Vagina (tissue), 2 donors: ENCODE results near the gene LIMA1. TPM values are rescaled to one million over a fixed set of nuclear protein-coding genes. Genes with fewer than 3 reads are reported as not detected.
A peak's percentile ranks its signal among the peaks of the same experiment; 100 is the strongest.

Experiments used
- DNase-seq, 2 donors: peaks; one replicate each; pipeline ENCODE4 v3.0.0-alpha.2; 2017; ENCODE audit errors: extremely low spot score in 2 of 2
- H3K27ac ChIP-seq: fragments of 200-600 bp; sonication (generic); one replicate; pipeline ENCODE4 v1.5.1; 2019
- H3K27me3 ChIP-seq: fragments of 200-600 bp; sonication (generic); one replicate; pipeline ENCODE4 v1.5.1; 2019
- H3K36me3 ChIP-seq, 2 donors: fragments of 200-600 bp; sonication (generic); one replicate each; pipeline ENCODE4 v1.5.1; 2017 to 2019
- H3K4me1 ChIP-seq: fragments of 200-600 bp; sonication (generic); one replicate; pipeline ENCODE4 v1.5.1; 2019
- H3K4me3 ChIP-seq, 2 donors: fragments of 200-600 bp; sonication (generic); 1 replicate in 1 of 2; 2 replicates in 1 of 2; pipeline ENCODE4 v1.5.1; 2016 to 2019
- H3K9me3 ChIP-seq: fragments of 200-600 bp; sonication (generic); one replicate; pipeline ENCODE4 v1.5.1; 2019
- POLR2A ChIP-seq, 2 donors: fragments of 450-650 bp; IDR thresholded peaks; one replicate each; pipeline ENCODE4 v1.6.1; 2017; ENCODE audit warnings: antibody characterized with exemption in 2 of 2, mild to moderate bottlenecking in 2 of 2, moderate library complexity in 2 of 2
- POLR2AphosphoS5 ChIP-seq, 2 donors: sonication (generic); formaldehyde crosslinking; IDR thresholded peaks; one replicate each; pipeline ENCODE4 v1.9.0; 2017; ENCODE audit warnings: antibody characterized with exemption in 2 of 2, mild to moderate bottlenecking in 2 of 2, low read depth in 1 of 2; ENCODE audit not compliant: insufficient read depth in 1 of 2
- intact Hi-C: fragments of 100-400 bp; cut with DNase I; formaldehyde crosslinking; loops from one replicate; pipeline ENCODE4 v1.15.1; 2023
- total RNA-seq: library from RNA; depleted of rRNA; stranded (reverse); fragments of >200 nt; gene quantifications from one replicate; pipeline ENCODE4 v1.2.3, GENCODE V29; 2016
- TF ChIP-seq, protein P1 (sequence below), 3 experiments: fragments of 450-650 bp in 2 of 3; fragments of 200-600 bp in 1 of 3; sonication (generic) in 1 of 3; IDR thresholded peaks; one replicate each; pipeline ENCODE4 v1.5.1; 2017 to 2019; ENCODE audit warnings: antibody characterized with exemption in 3 of 3, mild to moderate bottlenecking in 2 of 3, moderate library complexity in 2 of 3

The LIMA1 gene
- total RNA-seq, 1 donor from 2014 or later, result 99.2 TPM

GRCh38 chr12:50232206-50232605 lies 51.1 kb downstream of the LIMA1 start:
- Histone ChIP-seq H3K4me3 (no peak overlapping the region), H3K27ac (no peak overlapping the region), H3K36me3 (no peaks in the 10 kb centered on the region), H3K4me1 (no peaks in the 10 kb centered on the region), H3K27me3 (no peaks in the 10 kb centered on the region), H3K9me3 (no peaks in the 10 kb centered on the region)
- intact Hi-C loops, result no loop called here
- TF ChIP-seq POLR2AphosphoS5 (IDR thresholded peaks at IDR 0.05; ENCODE audit: insufficient read depth in 1 of 2, low read depth in 1 of 2) (no peak), POLR2A (IDR thresholded peaks at IDR 0.05) (no peak)
- TF ChIP-seq, protein P1, sequence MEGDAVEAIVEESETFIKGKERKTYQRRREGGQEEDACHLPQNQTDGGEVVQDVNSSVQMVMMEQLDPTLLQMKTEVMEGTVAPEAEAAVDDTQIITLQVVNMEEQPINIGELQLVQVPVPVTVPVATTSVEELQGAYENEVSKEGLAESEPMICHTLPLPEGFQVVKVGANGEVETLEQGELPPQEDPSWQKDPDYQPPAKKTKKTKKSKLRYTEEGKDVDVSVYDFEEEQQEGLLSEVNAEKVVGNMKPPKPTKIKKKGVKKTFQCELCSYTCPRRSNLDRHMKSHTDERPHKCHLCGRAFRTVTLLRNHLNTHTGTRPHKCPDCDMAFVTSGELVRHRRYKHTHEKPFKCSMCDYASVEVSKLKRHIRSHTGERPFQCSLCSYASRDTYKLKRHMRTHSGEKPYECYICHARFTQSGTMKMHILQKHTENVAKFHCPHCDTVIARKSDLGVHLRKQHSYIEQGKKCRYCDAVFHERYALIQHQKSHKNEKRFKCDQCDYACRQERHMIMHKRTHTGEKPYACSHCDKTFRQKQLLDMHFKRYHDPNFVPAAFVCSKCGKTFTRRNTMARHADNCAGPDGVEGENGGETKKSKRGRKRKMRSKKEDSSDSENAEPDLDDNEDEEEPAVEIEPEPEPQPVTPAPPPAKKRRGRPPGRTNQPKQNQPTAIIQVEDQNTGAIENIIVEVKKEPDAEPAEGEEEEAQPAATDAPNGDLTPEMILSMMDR (IDR thresholded peaks at IDR 0.05), result no peak
- no peak for DNase-seq

DNA sequence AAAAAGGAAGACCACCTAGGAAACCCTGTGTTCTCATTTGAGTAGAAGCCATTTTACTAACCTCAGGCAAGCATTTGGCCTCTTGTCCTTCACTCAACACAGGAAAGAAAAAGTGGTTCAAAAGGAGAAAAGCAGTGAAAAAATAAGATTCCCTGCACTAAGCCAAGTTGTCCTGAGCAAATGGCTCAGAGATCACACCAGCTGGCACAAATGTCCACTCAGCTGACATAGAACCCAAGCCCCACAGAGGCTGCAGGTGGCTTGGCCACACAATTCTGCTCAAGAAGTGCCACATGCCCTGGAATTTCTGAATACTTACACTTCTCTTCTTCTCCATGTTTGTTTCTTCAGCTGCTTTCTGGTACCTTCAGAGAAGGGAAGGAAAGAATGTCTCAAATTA lies 52.0 kb downstream of the LIMA1 start:
- H3K27ac ChIP-seq, result no peak overlapping the region
- no peaks in the 10 kb centered on the region for H3K4me1 ChIP-seq
- intact Hi-C loops, result no loop called here
- no peak for DNase-seq
- no peaks in the 10 kb centered on the region for H3K9me3 ChIP-seq
- TF ChIP-seq POLR2A (IDR thresholded peaks at IDR 0.05) (no peak), POLR2AphosphoS5 (IDR thresholded peaks at IDR 0.05; ENCODE audit: insufficient read depth in 1 of 2, low read depth in 1 of 2) (no peak)
- TF ChIP-seq, protein P1 (IDR thresholded peaks at IDR 0.05), result no peak
- H3K27me3 ChIP-seq, result no peaks in the 10 kb centered on the region
- no peaks in the 10 kb centered on the region for H3K36me3 ChIP-seq
- H3K4me3 ChIP-seq, result no peak overlapping the region

DNA sequence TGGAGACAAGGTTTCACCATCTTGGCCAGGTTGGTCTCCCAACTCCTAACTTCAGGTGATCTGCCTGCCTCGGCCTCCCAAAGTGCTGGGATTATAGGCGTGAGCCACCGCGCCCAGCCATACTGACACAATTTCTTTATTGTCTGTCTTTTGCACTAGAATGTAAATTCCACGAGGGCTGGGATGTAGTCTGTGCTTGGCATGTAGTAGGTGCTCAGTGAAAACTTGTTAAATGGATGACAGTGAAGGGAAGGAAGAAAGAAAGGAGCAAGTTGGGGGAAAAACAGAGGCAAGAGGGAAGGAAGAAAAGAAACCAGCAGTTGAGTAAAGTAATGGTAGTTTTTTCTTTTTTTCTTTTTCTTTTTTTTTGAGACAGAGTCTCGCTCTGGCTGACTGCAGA lies 53.1 kb downstream of the LIMA1 start:
- Histone ChIP-seq H3K27me3 (no peaks in the 10 kb centered on the region), H3K4me1 (no peaks in the 10 kb centered on the region), H3K4me3 (no peak overlapping the region), H3K36me3 (no peaks in the 10 kb centered on the region), H3K27ac (no peak overlapping the region), H3K9me3 (no peaks in the 10 kb centered on the region)
- TF ChIP-seq POLR2AphosphoS5 (IDR thresholded peaks at IDR 0.05; ENCODE audit: insufficient read depth in 1 of 2, low read depth in 1 of 2) (no peak), POLR2A (IDR thresholded peaks at IDR 0.05) (no peak)
- TF ChIP-seq, protein P1 (IDR thresholded peaks at IDR 0.05), result no peak
- intact Hi-C loops, result no loop called here
- no peak for DNase-seq

- no peaks in the 10 kb centered on the region for H3K9me3 ChIP-seq
- intact Hi-C loops, result loop anchor here (5.0 kb wide), 1 partner anchor 53 kb away; no protein-coding TSS in a partner anchor
- H3K27ac ChIP-seq, result peak overlapping the region; percentile 24
- no peaks in the 10 kb centered on the region for H3K36me3 ChIP-seq
- no peaks in the 10 kb centered on the region for H3K27me3 ChIP-seq
- no peak overlapping the region for H3K4me3 ChIP-seq
- H3K4me1 ChIP-seq, result peaks cover 32% of the 10 kb centered on the region
- no peak for TF ChIP-seq POLR2AphosphoS5 (IDR thresholded peaks at IDR 0.05; ENCODE audit: insufficient read depth in 1 of 2, low read depth in 1 of 2)
- TF ChIP-seq, protein P1 (IDR thresholded peaks at IDR 0.05), result no peak
- no peak for DNase-seq
Observed at GRCh38 chr12:50224026-50224692, 59.2 kb downstream of the LIMA1 start.

DNA sequence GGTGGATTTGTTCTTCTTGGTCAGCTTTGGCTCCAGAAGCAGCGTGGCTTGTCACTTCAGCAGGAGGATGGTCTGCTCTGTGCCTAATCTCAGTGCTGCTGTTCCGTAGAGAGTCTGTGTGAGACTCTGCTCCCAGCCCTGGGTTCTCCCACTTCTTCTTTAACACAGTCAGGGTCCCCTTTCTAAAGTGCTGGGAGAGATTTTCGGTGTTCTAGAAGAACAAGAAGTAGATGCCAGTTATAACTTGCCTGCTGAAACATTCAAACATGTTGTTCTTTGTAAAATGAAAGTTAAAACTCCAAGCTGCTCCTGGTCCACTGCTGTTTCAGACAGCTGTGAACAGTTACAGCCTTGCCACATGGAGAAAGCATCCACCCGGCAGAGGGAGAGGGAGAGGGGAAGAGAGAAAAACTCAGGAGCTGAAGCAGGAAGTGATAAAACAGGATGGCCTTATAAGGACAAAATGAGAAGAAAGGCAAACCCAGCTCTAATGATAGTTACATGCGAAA lies 61.0 kb downstream of the LIMA1 start:
- TF ChIP-seq POLR2AphosphoS5 (IDR thresholded peaks at IDR 0.05; ENCODE audit: insufficient read depth in 1 of 2, low read depth in 1 of 2) (peak; percentile 18 to 83), POLR2A (IDR thresholded peaks at IDR 0.05) (peak in 1 of 2 donors; percentile 30)
- TF ChIP-seq, protein P1 (IDR thresholded peaks at IDR 0.05), result no peak
- intact Hi-C loops, result loop anchor here (5.0 kb wide), 1 partner anchor 55 kb away; no protein-coding TSS in a partner anchor
- H3K4me1 ChIP-seq, result peaks cover 42% of the 10 kb centered on the region
- no peaks in the 10 kb centered on the region for H3K27me3 ChIP-seq
- H3K36me3 ChIP-seq, result no peaks in the 10 kb centered on the region
- peak overlapping the region; percentile 86 for H3K27ac ChIP-seq
- H3K9me3 ChIP-seq, result no peaks in the 10 kb centered on the region
- H3K4me3 ChIP-seq, result peak overlapping the region; percentile 47 to 55
- peak in 1 of 2 donors; percentile 91 for DNase-seq
